Activated naive CD4-positive, alpha-beta T cell treated with anti-CD3 and anti-CD28 coated beads for 36 hours (primary cell): Measurements from ENCODE around the gene DLX6. TPM values are rescaled to one million over a fixed set of nuclear protein-coding genes. Genes with fewer than 3 reads are reported as not detected.
A peak's percentile ranks its signal among the peaks of the same experiment; 100 is the strongest.

Experiments used
- CTCF ChIA-PET: fragments of 350-600 bp; sonication (Branson Sonifier 250); formaldehyde crosslinking; loops from one replicate; lab custom pipeline; 2021; ENCODE audit warnings: antibody characterized with exemption; lab: Charles Lee
- DNase-seq: peaks from one replicate; pipeline ENCODE4 v3.0.0-alpha.2; 2020
- H3K27ac Mint-ChIP-seq: one replicate; pipeline ENCODE4 v1.8.0; 2021; ENCODE audit warnings: mild to moderate bottlenecking, mixed read lengths
- H3K27me3 Mint-ChIP-seq: one replicate; pipeline ENCODE4 v1.8.0; 2021; ENCODE audit warnings: low read depth, mixed read lengths
- H3K36me3 Mint-ChIP-seq: one replicate; pipeline ENCODE4 v1.8.0; 2021; ENCODE audit warnings: low read depth, mixed read lengths
- H3K4me1 Mint-ChIP-seq: one replicate; pipeline ENCODE4 v1.8.0; 2021; ENCODE audit warnings: low read depth, mixed read lengths
- H3K4me3 Mint-ChIP-seq: one replicate; pipeline ENCODE4 v1.8.0; 2021; ENCODE audit warnings: mild to moderate bottlenecking, moderate library complexity, mixed read lengths
- H3K9me3 Mint-ChIP-seq: one replicate; pipeline ENCODE4 v1.8.0; 2021; ENCODE audit warnings: mixed read lengths
- intact Hi-C: fragments of 100-400 bp; cut with micrococcal nuclease; formaldehyde crosslinking; loops from one replicate; pipeline ENCODE4 v1.15.1; 2023
- total RNA-seq, 2 experiments: library from RNA; stranded (reverse); gene quantifications; one replicate each; pipeline ENCODE4 v1.2.3, GENCODE V29; 2021

Gene DLX6
- total RNA-seq, 2 experiments from 2014 or later: not detected

DNA sequence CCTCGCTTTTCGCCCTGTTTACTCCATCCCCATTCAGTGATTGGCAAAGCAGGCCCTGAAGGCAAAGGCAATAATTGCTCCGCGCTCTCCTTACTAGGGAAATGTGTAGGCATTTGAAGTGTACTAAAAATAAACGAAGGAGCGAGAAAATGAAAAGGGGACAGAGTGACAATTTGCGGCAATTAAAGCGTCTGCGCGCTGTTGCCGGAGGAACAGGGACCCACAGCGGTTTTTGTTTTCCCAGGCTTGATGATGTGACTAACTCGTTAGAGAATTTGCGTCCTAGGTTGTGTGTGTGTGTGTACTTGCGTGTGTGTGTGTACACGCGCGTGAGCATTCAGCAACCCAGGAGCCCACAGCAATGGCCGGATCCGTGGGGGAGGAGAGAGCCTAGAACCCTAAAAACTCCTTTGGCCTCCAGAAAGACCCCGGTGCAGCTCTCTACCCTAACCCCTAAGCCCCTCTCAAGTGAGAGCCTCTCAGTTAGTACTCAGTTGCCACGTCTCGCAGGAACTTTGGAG, 7.8 kb upstream of the DLX6 start:
- peaks cover 3% of the 10 kb centered on the region for H3K36me3 Mint-ChIP-seq
- peaks cover 6% of the 10 kb centered on the region for H3K4me1 Mint-ChIP-seq
- no peak overlapping the region for H3K27ac Mint-ChIP-seq
- H3K4me3 Mint-ChIP-seq: no peak overlapping the region
- intact Hi-C loops: no loop called here
- peaks cover 91% of the 10 kb centered on the region for H3K27me3 Mint-ChIP-seq
- CTCF ChIA-PET: no interaction called here
- peaks cover 5% of the 10 kb centered on the region for H3K9me3 Mint-ChIP-seq
- no peak for DNase-seq

DNA sequence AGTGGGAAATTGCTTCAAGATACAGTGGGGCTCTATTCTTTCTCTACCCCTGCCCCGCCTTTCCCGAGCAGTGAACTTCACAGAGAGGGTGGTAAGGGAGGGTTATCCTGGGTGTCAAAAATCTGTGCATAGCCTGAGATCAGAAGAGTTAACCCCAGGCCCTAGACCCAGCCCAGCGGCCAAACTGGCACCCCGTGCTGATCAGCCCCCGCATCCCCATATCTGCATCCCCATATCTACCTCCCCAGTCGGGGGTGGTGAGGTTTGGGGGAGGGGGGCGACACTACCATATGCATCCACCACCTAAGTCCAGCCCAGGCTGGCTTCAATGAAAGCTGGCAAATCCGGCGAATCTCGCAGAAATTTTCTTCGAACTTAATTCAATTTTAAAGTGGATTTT, 7.0 kb upstream of the DLX6 start:
- H3K4me3 Mint-ChIP-seq: no peak overlapping the region
- no peak for DNase-seq
- H3K27ac Mint-ChIP-seq: no peak overlapping the region
- no peaks in the 10 kb centered on the region for H3K9me3 Mint-ChIP-seq
- CTCF ChIA-PET: no interaction called here
- peaks cover 91% of the 10 kb centered on the region for H3K27me3 Mint-ChIP-seq
- H3K4me1 Mint-ChIP-seq: peaks cover 9% of the 10 kb centered on the region
- intact Hi-C loops: no loop called here
- peaks cover 2% of the 10 kb centered on the region for H3K36me3 Mint-ChIP-seq

DNA sequence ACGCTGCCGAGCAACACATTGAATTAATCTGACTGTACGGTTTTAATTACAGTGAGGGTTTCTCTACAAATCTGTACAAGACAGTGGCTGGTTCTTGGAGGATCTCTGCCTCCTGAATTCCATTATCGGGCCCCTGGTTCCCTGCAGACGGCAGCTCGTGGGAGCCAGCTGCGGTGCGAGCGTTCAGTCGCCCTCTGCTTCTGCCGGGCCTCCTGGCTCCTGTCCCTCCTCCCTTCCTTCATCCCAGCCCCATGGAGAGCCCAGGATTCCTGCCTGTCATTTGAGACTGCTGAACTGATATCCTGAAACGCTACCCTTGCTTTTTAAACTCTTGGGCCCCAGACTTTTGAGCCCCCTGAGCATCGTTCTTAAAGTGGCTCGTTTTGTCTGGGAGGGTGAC, 6.6 kb upstream of the DLX6 start:
- DNase-seq: no peak
- H3K27ac Mint-ChIP-seq: no peak overlapping the region
- no peak overlapping the region for H3K4me3 Mint-ChIP-seq
- CTCF ChIA-PET: no interaction called here
- no peaks in the 10 kb centered on the region for H3K9me3 Mint-ChIP-seq
- intact Hi-C loops: no loop called here
- peaks cover 91% of the 10 kb centered on the region for H3K27me3 Mint-ChIP-seq
- H3K36me3 Mint-ChIP-seq: peaks cover 2% of the 10 kb centered on the region
- H3K4me1 Mint-ChIP-seq: peaks cover 10% of the 10 kb centered on the region

- H3K36me3 Mint-ChIP-seq: no peaks in the 10 kb centered on the region
- peaks cover 20% of the 10 kb centered on the region for H3K4me1 Mint-ChIP-seq
- H3K9me3 Mint-ChIP-seq: no peaks in the 10 kb centered on the region
- DNase-seq: no peak
- CTCF ChIA-PET: interaction anchor here (0.6 to 1.6 kb wide), 2 partner anchors 26 to 1054 kb away, joined by 3 to 5 read pairs; no protein-coding TSS in a partner anchor
- intact Hi-C loops: no loop called here
- peaks cover 92% of the 10 kb centered on the region for H3K27me3 Mint-ChIP-seq
- no peak overlapping the region for H3K27ac Mint-ChIP-seq
- H3K4me3 Mint-ChIP-seq: no peak overlapping the region
Measured at GRCh38 chr7:97001221-97001620, 4.1 kb upstream of the DLX6 start.

DNA sequence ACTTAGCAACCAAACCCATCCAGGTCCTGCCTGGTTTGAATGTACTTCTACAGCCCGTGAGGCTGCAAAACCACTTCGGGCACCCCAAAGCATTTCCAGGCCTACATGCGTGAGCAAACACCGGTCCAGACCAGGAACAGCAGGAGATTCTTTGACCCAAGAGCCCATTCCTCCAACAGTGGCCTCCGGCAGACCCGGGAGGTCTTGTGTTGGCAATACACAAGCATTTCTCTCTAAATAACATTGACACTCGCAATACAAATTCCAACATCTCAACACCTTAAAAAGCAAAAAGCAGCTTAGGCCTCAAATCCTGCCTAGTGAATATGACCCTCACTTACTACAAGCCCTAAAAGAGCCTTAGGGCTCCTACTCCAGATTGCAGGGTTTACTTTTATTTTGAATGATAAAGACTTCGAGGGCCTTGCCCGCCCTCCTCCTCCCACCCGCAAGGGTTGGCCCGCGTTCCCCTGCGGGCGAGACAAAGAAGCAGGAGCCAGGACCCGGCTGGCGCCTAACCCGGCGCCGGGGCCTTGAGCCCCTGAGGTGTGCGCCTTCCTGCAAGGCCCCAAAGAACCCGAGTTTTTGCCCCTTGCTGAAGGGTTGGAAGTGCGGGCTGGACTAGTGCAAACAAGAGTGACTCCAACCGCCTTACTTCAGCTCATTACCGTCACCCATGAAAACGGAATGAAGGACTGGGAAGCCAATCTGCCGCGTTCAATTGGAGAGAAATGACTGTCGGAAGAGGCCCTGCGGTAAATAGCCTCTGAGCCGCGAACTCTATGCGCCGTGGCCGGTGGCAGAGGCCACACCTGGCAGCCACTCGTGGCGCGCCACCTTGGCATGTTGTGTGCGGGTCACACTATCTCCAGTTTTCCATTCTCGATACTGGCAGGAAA, 3.4 kb upstream of the DLX6 start:
- Mint-ChIP-seq H3K36me3 (no peaks in the 10 kb centered on the region), H3K4me3 (no peak overlapping the region), H3K27ac (no peak overlapping the region), H3K27me3 (peaks cover 90% of the 10 kb centered on the region), H3K4me1 (peaks cover 22% of the 10 kb centered on the region), H3K9me3 (no peaks in the 10 kb centered on the region)
- DNase-seq: no peak
- intact Hi-C loops: no loop called here
- CTCF ChIA-PET: interaction anchor here (0.7 to 1.6 kb wide), 2 partner anchors 26 to 275 kb away, joined by 3 to 5 read pairs; no protein-coding TSS in a partner anchor

- H3K36me3 Mint-ChIP-seq: no peaks in the 10 kb centered on the region
- peaks cover 90% of the 10 kb centered on the region for H3K27me3 Mint-ChIP-seq
- no peak for DNase-seq
- peaks cover 19% of the 10 kb centered on the region for H3K4me1 Mint-ChIP-seq
- CTCF ChIA-PET: interaction anchor here (0.7 to 1.6 kb wide), 2 partner anchors 25 to 274 kb away, joined by 3 to 5 read pairs; no protein-coding TSS in a partner anchor
- no peak overlapping the region for H3K4me3 Mint-ChIP-seq
- intact Hi-C loops: no loop called here
- H3K27ac Mint-ChIP-seq: no peak overlapping the region
- no peaks in the 10 kb centered on the region for H3K9me3 Mint-ChIP-seq
Measured at GRCh38 chr7:97002555-97003261, 2.6 kb upstream of the DLX6 start.

DNA sequence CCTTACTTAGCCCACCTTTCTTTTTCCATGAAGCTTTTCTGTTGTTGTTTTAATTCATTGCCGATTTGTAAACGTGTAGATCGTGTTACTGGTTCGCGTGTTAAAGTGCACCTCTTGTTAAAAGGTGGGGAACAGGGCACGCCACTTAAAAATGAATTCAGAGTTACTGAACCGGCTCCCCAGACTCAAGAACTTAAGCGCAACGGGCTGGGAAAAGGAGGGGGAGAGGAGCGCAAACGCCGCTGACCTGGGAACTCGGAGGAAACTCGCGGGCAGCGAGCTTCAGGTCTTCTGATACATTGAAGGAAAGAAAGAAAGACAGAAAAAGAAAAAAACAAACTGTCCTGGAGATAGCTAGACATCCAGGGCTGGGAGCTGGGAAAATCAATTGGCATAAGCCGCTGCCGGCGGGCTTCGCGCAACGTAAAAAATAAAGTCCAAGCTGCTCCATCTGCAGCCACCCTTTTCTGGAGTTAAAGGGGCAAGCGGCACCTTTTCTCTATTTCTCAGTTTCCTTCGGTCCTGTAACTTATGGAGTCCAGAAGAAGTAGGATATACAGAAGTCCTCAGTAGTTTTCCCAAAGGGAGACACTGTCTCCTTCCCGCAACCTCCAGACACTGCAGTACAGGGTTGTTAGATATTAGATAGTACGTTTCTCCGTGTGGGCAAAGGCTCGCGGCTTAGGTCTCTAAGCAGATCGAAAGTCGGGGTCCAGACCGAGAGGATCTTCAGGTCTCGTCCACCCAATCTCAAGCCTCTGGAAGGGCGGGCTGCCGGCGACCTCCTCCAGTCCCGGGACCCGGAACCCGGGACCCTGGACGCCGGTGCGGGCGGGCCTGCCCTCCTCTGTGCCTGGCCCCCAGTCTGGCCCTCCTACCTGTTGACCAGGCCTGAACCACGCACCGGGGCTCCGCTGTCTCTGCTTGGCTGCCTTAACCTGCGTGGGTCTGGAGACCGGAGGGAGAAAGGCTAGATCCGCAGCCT, 1.8 kb upstream of the DLX6 start:
- intact Hi-C loops: no loop called here
- peaks cover 88% of the 10 kb centered on the region for H3K27me3 Mint-ChIP-seq
- no peak overlapping the region for H3K4me3 Mint-ChIP-seq
- peaks cover 19% of the 10 kb centered on the region for H3K4me1 Mint-ChIP-seq
- no peak overlapping the region for H3K27ac Mint-ChIP-seq
- CTCF ChIA-PET: no interaction called here
- H3K36me3 Mint-ChIP-seq: no peaks in the 10 kb centered on the region
- H3K9me3 Mint-ChIP-seq: no peaks in the 10 kb centered on the region
- no peak for DNase-seq

DNA sequence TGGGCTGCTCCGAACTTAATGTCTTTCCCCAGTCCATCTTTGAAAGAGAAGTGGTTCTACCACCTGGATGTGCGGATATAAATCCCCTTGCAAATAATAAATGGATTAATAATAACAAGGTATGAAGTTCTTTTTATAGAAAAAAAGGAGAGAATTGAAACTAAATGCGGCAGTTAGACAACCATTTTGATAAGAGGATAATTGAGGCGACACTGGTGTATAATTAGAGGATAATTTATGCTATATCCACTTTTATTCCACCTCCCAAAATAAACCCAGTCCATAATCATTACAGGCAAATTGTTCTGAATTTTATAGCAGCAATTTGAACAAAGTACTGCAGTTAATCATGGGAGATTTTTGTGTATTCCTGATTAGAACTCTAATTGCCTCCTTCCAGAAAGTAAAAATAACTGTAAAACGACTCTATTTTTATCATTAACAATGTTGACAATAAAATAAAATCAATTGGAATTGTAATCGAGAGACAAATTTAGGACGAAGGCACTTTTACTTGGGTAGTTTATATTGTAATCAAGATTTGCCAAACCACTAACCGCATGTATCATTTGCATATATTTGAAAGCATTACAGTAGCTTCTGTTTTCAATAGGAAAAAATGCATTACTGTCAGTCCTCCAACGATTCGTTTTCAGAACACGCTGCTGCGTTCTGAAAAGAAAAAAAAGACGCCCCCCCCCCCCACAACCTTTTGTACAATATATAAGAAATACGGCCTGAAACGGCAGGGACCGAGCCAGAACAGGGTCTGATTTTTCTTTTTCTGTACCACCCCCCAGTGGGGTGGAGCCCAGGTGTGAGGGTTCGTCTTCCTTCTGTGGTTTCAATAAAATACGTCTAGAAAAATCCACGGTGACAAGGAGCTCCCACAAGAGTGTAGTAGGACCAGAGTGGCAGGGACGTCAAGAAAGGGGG, 838 bp upstream of the DLX6 start:
- H3K9me3 Mint-ChIP-seq: no peaks in the 10 kb centered on the region
- CTCF ChIA-PET: interaction anchor here (0.7 kb wide), 2 partner anchors 11 to 296 kb away, joined by 4 read pairs; no protein-coding TSS in a partner anchor
- peaks cover 86% of the 10 kb centered on the region for H3K27me3 Mint-ChIP-seq
- DNase-seq: no peak
- peaks cover 19% of the 10 kb centered on the region for H3K4me1 Mint-ChIP-seq
- H3K36me3 Mint-ChIP-seq: no peaks in the 10 kb centered on the region
- intact Hi-C loops: loop anchor here (5.0 kb wide), 1 partner anchor 167 kb away; no protein-coding TSS in a partner anchor
- H3K27ac Mint-ChIP-seq: no peak overlapping the region
- no peak overlapping the region for H3K4me3 Mint-ChIP-seq

DNA sequence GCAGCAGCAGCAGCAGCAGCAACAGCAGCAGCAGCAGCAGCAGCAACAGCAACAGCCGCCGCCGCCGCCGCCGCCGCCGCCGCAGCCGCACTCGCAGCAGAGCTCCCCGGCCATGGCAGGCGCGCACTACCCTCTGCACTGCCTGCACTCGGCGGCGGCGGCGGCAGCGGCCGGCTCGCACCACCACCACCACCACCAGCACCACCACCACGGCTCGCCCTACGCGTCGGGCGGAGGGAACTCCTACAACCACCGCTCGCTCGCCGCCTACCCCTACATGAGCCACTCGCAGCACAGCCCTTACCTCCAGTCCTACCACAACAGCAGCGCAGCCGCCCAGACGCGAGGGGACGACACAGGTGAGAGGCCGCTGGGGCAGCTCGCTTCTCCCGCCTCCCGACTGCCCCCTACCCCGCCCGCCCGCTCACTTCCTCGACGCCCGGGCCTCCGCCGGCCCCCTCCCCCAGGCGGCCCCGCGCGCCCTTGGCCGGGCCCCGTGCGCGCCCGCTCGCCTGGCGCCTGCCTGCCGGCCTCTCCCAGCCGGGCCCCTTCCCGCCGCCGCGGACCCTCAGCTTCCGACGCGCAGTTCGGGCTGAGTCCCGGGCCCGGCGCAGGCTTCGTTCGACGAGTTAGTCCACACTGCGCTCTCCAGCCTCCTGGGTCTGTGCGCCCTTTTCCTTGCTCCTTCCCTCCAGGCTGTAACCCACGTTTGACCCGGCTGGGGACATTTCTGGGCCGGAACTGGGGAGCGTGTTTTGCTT, 882 bp downstream of the DLX6 start:
- Mint-ChIP-seq H3K27me3 (peaks cover 85% of the 10 kb centered on the region), H3K27ac (no peak overlapping the region), H3K9me3 (no peaks in the 10 kb centered on the region), H3K36me3 (no peaks in the 10 kb centered on the region), H3K4me1 (peaks cover 19% of the 10 kb centered on the region), H3K4me3 (peak overlapping the region; percentile 72)
- intact Hi-C loops: loop anchor here (1.0 to 5.0 kb wide), 2 partner anchors 21 to 169 kb away; no protein-coding TSS in a partner anchor
- peak; percentile 42 for DNase-seq
- CTCF ChIA-PET: interaction anchor here (1.0 to 1.1 kb wide), 2 partner anchors 15 to 21 kb away, joined by 3 read pairs; no protein-coding TSS in a partner anchor
